ENCODE measurements around the gene TMEM145.

GRCh38 chr19:42350417-42350816 lies 37.3 kb downstream of the TMEM145 start:
- TF ChIP-seq CTCF (IDR thresholded peaks at IDR 0.05) (no peak), POLR2A (IDR thresholded peaks at IDR 0.05) (no peak), EP300 (IDR thresholded peaks at IDR 0.05) (no peak)
